Activated CD8-positive, alpha-beta T cell treated with anti-CD3 and anti-CD28 coated beads, Interleukin-2, amount 10 ng/mL, durations not matched to agents 7 days and 5 days (primary cell): ENCODE measurements around the gene FANCC. TPM values are rescaled to one million over a fixed set of nuclear protein-coding genes. Genes with fewer than 3 reads are reported as not detected.

Experiments
- microRNA-seq: library from miRNA; unstranded; fragments of <30 nt; microRNA quantifications from one replicate; pipeline ENCODE4 v1.2.0, GENCODE V29; 2022
- total RNA-seq, 2 experiments: library from RNA; stranded (reverse); gene quantifications; one replicate each; pipeline ENCODE4 v1.2.3, GENCODE V29; 2021

The FANCC gene
- total RNA-seq, 2 experiments from 2014 or later: 18.2 to 19.0 TPM

Small RNAs within 50 kb of the gene (microRNA-seq; reads per million reads assigned to microRNA genes)
- gene MIR23B (1,665 reads per million, percentile 85 among the genes with 10 or more reads in this experiment), gene MIR24-1 (not detected), gene MIR27B (355 reads per million, percentile 74 among the genes with 10 or more reads in this experiment), gene MIR3074 (not detected), gene MIR6081 (not detected)

Other genes with a start within 250 kb of the FANCC start
- gene PTCH1, start 199.3 kb upstream of the FANCC start, total RNA-seq: 1 to 10 TPM; 5.0 to 6.1 TPM